ENCODE data around the gene STOX2.
"Not testable (repeated sequence)": the region's sequence is repeated elsewhere in the genome, so short reads cannot be mapped to it uniquely, and the experiment has no call there.

STOX2 gene

DNA sequence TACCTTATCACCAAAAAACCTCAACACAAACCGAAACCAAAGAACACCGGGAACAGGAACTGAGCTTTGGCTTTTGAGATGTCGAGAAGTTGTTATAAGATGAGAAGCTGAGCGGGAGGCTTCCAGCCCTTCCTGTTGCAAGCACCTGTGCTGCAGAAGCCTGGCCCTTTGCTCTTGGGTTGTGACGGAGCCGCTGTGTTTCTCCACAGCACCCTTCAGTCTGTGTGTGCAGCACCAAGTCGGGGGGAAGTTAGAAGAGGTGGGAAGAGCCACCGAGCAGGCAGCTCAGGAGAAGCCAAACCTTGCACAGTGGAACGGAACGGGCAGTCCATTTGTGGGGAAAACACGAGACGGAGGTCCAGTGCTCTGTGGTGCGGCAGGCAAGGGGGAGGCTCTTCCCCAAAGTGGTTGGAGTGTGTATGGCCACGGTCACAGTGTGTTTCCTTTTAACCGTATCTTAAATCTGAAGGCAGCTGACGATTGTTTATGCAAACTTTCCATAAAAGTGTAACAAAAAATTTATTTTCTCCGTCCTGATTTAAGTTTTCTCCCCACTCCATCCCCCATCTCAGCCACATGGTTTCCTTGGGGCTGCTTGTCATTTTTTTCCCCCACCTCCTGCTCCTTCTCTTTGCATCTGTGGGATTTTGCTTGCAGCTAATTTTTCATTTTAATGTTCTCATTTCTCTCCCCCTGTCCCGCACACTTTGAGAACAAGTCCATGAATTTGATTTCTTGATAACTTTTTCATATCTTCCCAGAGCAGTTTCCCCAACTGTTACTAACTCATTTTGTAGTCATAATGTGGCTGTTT lies 123.7 kb downstream of the STOX2 start:
- H3K27ac ChIP-seq, result no peak overlapping the region
- TF ChIP-seq, protein P1, sequence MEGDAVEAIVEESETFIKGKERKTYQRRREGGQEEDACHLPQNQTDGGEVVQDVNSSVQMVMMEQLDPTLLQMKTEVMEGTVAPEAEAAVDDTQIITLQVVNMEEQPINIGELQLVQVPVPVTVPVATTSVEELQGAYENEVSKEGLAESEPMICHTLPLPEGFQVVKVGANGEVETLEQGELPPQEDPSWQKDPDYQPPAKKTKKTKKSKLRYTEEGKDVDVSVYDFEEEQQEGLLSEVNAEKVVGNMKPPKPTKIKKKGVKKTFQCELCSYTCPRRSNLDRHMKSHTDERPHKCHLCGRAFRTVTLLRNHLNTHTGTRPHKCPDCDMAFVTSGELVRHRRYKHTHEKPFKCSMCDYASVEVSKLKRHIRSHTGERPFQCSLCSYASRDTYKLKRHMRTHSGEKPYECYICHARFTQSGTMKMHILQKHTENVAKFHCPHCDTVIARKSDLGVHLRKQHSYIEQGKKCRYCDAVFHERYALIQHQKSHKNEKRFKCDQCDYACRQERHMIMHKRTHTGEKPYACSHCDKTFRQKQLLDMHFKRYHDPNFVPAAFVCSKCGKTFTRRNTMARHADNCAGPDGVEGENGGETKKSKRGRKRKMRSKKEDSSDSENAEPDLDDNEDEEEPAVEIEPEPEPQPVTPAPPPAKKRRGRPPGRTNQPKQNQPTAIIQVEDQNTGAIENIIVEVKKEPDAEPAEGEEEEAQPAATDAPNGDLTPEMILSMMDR (conservative IDR thresholded peaks at IDR 0.05), result no peak
- no peak for TF ChIP-seq ZFX (IDR thresholded peaks at IDR 0.05)

DNA sequence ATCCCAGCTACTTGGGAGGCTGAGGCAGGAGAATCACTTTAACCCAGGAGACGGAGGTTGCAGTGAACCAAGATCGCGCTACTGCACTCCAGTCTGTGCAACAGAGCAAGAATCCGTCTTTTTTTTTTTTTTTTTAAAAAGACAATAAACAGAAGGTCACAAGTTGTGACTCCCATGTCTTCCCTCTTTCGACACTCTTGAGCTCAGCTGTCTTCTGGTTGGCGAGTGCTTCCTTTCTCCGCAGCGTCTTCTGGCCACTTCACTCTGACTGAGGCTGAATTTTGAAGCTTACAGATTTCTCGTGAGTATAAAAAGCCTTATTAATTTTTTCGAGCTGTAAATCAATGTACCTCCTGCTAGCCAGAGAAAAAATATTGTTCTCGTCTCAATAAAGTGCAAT lies 124.9 kb downstream of the STOX2 start:
- TF ChIP-seq, protein P1 (conservative IDR thresholded peaks at IDR 0.05), result no peak
- TF ChIP-seq ZFX (IDR thresholded peaks at IDR 0.05), result no peak
- H3K27ac ChIP-seq, result no peak overlapping the region

DNA sequence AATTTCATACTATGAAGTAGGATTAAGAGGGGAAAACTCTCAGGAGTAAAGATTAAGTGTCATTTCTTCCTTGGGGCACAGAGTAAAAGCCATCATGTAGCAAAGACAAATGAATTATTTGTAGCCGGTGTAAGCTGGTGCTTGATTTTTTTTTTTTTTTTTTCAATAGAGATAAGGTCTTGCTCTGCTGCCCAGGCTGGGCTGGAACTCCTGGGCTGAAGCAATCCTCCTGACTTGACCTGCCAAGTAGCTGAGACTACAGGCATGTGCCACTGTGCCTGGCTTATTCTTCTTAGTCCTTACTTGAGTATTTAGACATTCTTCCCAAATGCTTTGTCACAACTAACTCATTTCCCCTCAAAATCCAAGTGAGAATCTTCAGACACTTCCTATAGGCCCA lies 125.7 kb downstream of the STOX2 start:
- no peak overlapping the region for H3K27ac ChIP-seq
- TF ChIP-seq, protein P1 (conservative IDR thresholded peaks at IDR 0.05), result no peak
- TF ChIP-seq ZFX (IDR thresholded peaks at IDR 0.05), result no peak

DNA sequence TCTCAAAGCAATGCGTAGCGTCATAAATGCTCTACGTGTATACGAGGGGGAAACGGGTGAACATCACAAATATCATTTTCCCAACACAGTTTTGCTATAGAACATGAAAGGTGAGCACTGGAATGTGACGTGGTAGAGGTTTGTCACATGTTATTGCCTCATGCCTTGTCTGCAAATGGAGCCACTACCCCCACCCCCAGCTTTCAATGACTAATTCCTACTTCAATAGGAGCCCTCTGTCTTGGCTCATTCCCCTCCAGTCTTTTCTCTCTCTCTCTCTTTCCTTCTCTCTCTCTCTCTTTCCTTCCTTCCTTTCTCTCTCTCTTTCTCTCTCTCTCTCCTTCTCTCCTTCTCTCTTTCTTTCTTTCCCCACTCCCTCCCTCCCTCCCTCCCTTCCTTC lies 127.0 kb downstream of the STOX2 start:
- TF ChIP-seq, protein P1 (conservative IDR thresholded peaks at IDR 0.05), result no peak
- no peak for TF ChIP-seq ZFX (IDR thresholded peaks at IDR 0.05)

DNA sequence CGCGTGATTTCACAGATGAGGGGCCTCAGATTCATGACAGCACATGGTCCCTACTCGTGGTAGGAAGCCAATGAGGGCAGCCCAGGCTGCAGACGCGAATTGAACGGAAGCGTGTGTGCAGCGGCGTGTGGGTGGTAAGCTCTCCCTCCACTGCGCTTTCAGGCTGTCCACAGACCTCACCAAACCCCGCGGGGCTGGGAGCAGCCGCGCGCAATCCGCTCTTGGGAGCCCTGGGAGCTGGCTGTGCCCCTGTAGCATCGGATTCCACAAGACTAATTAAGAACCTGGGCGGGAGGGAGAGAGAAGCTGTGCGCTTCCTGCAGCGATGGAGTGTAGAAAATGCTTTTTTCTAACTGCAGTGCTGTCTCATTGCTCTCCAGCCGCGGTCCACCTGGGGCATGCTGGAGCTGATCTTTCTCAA lies 134.9 kb downstream of the STOX2 start:
- no peak overlapping the region for H3K27ac ChIP-seq
- TF ChIP-seq ZFX (IDR thresholded peaks at IDR 0.05), result no peak
- TF ChIP-seq, protein P1 (conservative IDR thresholded peaks at IDR 0.05), result no peak

More for the DNA sequence above, 127.0 kb downstream of the STOX2 start:
- H3K27ac ChIP-seq, result no peak overlapping the region

DNA sequence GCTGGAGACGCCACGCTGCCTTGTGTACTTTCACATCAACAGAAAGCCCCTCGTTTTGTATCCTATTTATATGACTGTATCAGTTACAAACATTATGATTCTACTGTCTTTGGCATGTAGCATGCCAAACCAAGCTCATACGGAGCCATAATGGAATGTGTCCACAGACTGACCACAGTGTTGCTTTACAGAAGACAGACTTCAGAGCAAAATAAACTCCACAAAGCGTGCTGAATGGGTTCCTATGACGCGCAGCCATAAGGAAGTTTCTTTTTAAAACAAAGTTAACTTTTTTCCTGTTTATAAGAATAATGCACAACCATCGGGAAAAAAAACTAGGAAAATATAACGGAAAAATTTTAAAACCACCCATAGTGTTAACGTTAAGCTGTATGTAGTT lies 136.0 kb downstream of the STOX2 start:
- H3K27ac ChIP-seq, result no peak overlapping the region
- no peak for TF ChIP-seq ZFX (IDR thresholded peaks at IDR 0.05)
- TF ChIP-seq, protein P1 (conservative IDR thresholded peaks at IDR 0.05), result no peak

DNA sequence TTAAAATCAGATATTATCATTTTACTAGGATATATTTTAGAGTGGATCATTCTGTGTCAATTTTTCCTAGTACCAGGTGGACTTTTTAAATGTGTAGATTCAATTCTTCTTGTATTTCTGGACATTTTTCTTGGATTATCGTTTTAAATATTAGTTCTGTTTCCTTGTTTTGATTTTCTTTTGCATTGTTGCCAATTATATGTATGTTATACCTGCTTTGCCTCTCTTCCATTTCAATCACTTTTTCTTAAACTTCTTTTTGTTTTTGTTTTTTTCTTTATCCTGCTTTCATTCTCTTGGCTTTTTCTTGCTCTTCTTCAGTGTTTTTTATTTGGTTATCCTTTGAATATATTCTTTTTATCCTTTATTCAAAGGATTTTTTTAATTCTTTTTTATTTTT lies 141.0 kb downstream of the STOX2 start:
- TF ChIP-seq ZFX (IDR thresholded peaks at IDR 0.05), result no peak
- TF ChIP-seq, protein P1 (conservative IDR thresholded peaks at IDR 0.05), result no peak
- no peak overlapping the region for H3K27ac ChIP-seq

DNA sequence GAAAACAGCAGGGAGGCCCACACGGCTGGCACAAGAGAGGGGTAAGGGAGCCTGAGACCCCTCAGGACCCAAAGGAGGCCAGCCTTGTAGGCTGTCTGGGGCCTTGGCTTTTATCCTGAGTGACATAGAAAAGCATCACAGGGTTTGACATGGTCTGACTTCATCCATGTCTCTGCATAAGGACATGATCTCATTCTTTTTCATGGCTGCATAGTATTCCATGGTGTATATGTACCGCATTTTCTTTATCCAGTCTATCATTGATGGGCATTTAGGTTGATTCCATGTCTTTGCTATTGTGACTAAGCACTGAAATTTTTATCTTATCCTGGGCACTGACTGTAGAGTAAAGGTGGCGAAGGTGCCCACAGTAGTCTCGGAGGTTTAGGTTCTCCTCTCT lies 146.2 kb downstream of the STOX2 start:
- H3K27ac ChIP-seq, result not testable (repeated sequence)

All from C4-2B (cell line).